H1 (cell line): ENCODE measurements around the gene WDR64. TPM values are rescaled to one million over a fixed set of nuclear protein-coding genes. Genes with fewer than 3 reads are reported as not detected.

Experiments used
- ASH2L ChIP-seq: fragments of 200-600, 300-600 bp; sonication (generic); IDR thresholded peaks from one replicate; pipeline ENCODE4 v1.7.1; 2017; ENCODE audit warnings: low read length
- CBX5 ChIP-seq: fragments of 300-800, 300-1000 bp; sonication (generic); IDR thresholded peaks from 2 replicates; pipeline ENCODE4 v1.7.1; 2016; ENCODE audit warnings: antibody characterized with exemption, low read length, low read depth
- CREB1 ChIP-seq: IDR thresholded peaks from 2 replicates; pipeline ENCODE4 v1.6.1; 2012; ENCODE audit warnings: inconsistent platforms
- EGR1 ChIP-seq: IDR thresholded peaks from 2 replicates; pipeline ENCODE4 v1.6.1; 2011; ENCODE audit warnings: low read depth, low read length, borderline replicate concordance
- GTF2F1 ChIP-seq: IDR thresholded peaks from 2 replicates; pipeline ENCODE4 v1.6.1; 2012; ENCODE audit warnings: low read depth, low read length, improper control_type of control experiment, borderline replicate concordance
- MAX ChIP-seq: IDR thresholded peaks from 2 replicates; pipeline ENCODE4 v1.6.1; 2012; ENCODE audit warnings: inconsistent platforms
- NANOG ChIP-seq: IDR thresholded peaks from 2 replicates; pipeline ENCODE4 v1.6.1; 2011; ENCODE audit warnings: low read length, low read depth, mild to moderate bottlenecking, inconsistent platforms; ENCODE audit not compliant: insufficient read depth, poor library complexity, severe bottlenecking
- POLR2AphosphoS5 ChIP-seq: IDR thresholded peaks from 2 replicates; pipeline ENCODE4 v1.6.1; 2011; ENCODE audit warnings: low read depth, low read length
- SP4 ChIP-seq: IDR thresholded peaks from 2 replicates; pipeline ENCODE4 v1.6.1; 2012; ENCODE audit warnings: low read length, inconsistent platforms
- SUZ12 ChIP-seq: fragments of 200-600 bp; sonication (generic); IDR thresholded peaks from 2 replicates; pipeline ENCODE4 v1.6.1; 2012; ENCODE audit warnings: mild to moderate bottlenecking, inconsistent platforms, low read length, moderate library complexity, mixed read lengths
- TAF1 ChIP-seq: IDR thresholded peaks from 2 replicates; pipeline ENCODE4 v1.6.1; 2011; ENCODE audit warnings: mild to moderate bottlenecking, low read depth, low read length
- TBP ChIP-seq: IDR thresholded peaks from 2 replicates; pipeline ENCODE4 v1.6.1; 2011; ENCODE audit warnings: low read depth, low read length, improper control_type of control experiment
- TEAD4 ChIP-seq: IDR thresholded peaks from 2 replicates; pipeline ENCODE4 v1.6.1; 2012; ENCODE audit warnings: low read depth, low read length, inconsistent platforms, mixed read lengths
- polyA plus RNA-seq, 7 experiments: library from polyadenylated mRNA; depleted of rRNA in 3 of 7; stranded (reverse) in 5 of 7; unstranded in 2 of 7; fragments of >200 nt in 5 of 7; fragments of 200-250 nt in 2 of 7; gene quantifications; 1 replicate in 5 of 7; 2 replicates in 1 of 7; 4 replicates in 1 of 7; pipeline versions ENCODE4 v1.2.1 to v1.2.3, GENCODE V29; 2011 to 2013; ENCODE audit warnings: missing spikeins in 2 of 7, mixed read lengths in 2 of 7
- total RNA-seq: library from RNA; stranded (reverse); fragmentation: NEBNext Ultra II Directional; extraction: Animal tissue kit (Norgen Biotek cat#: 25700); gene quantifications from 2 replicates; pipeline ENCODE4 v1.2.1, GENCODE V29; 2021
- TF ChIP-seq, protein P1 (sequence below): IDR thresholded peaks from 2 replicates; pipeline ENCODE4 v1.6.1; 2011; ENCODE audit warnings: low read length, improper control_type of control experiment
- TF ChIP-seq, protein P2 (sequence below): IDR thresholded peaks from 2 replicates; pipeline ENCODE4 v1.6.1; 2011; ENCODE audit warnings: low read depth, mild to moderate bottlenecking, low read length; ENCODE audit not compliant: insufficient read depth
- TF ChIP-seq, protein P3 (sequence below), 3 experiments: IDR thresholded peaks; 1 replicate in 2 of 3; 2 replicates in 1 of 3; pipeline versions ENCODE4 v1.5.1 to v1.6.1; 2011; ENCODE audit warnings: low read length in 3 of 3, mild to moderate bottlenecking in 3 of 3, inconsistent platforms in 2 of 3, low read depth in 1 of 3, moderate library complexity in 1 of 3; ENCODE audit not compliant: insufficient read depth in 1 of 3; ENCODE audit errors: control extremely low read depth in 1 of 3

Gene WDR64
- total and polyA plus RNA-seq, 2 of the 8 experiments (the other 6 are each of a cell fraction or from before 2014, with no cell fraction given): 0.02 TPM; not detected in 1

GRCh38 chr1:241640149-241640866 is 11.8 kb upstream of the WDR64 start, which contains the start of the genes CHML and OPN3 (continued):
- TF ChIP-seq EGR1: no peak
- no peak for TF ChIP-seq TEAD4
- TF ChIP-seq CREB1: peak; percentile 41; the same call in 1 of the 2 replicates
- TF ChIP-seq TBP: peak; percentile 71
- TF ChIP-seq, protein P1, sequence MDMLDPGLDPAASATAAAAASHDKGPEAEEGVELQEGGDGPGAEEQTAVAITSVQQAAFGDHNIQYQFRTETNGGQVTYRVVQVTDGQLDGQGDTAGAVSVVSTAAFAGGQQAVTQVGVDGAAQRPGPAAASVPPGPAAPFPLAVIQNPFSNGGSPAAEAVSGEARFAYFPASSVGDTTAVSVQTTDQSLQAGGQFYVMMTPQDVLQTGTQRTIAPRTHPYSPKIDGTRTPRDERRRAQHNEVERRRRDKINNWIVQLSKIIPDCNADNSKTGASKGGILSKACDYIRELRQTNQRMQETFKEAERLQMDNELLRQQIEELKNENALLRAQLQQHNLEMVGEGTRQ: no peak
- no peak for TF ChIP-seq SUZ12
- no peak for TF ChIP-seq CBX5
- peak; percentile 41; the same call in 1 of the 2 replicates for TF ChIP-seq POLR2AphosphoS5
- no peak for TF ChIP-seq NANOG
- no peak for TF ChIP-seq GTF2F1
- 0 out of 2 replicates have a peak, but pooled peaks have one; percentile 23 for TF ChIP-seq SP4
- peak; percentile 95 for TF ChIP-seq TAF1
- TF ChIP-seq, protein P2, sequence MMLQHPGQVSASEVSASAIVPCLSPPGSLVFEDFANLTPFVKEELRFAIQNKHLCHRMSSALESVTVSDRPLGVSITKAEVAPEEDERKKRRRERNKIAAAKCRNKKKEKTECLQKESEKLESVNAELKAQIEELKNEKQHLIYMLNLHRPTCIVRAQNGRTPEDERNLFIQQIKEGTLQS: no peak
- TF ChIP-seq, protein P3, sequence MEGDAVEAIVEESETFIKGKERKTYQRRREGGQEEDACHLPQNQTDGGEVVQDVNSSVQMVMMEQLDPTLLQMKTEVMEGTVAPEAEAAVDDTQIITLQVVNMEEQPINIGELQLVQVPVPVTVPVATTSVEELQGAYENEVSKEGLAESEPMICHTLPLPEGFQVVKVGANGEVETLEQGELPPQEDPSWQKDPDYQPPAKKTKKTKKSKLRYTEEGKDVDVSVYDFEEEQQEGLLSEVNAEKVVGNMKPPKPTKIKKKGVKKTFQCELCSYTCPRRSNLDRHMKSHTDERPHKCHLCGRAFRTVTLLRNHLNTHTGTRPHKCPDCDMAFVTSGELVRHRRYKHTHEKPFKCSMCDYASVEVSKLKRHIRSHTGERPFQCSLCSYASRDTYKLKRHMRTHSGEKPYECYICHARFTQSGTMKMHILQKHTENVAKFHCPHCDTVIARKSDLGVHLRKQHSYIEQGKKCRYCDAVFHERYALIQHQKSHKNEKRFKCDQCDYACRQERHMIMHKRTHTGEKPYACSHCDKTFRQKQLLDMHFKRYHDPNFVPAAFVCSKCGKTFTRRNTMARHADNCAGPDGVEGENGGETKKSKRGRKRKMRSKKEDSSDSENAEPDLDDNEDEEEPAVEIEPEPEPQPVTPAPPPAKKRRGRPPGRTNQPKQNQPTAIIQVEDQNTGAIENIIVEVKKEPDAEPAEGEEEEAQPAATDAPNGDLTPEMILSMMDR (IDR thresholded peaks at IDR 0.05; ENCODE audit: control extremely low read depth in 1 of 3, insufficient read depth in 1 of 3, low read depth in 1 of 3, low read length in 3 of 3): no peak
- TF ChIP-seq ASH2L: peak; percentile 6
- TF ChIP-seq MAX: peak; percentile 85
